Stimulated activated CD4-positive, alpha-beta T cell treated with anti-CD3 and anti-CD28 coated beads, Interleukin-4, amount 100 ng/mL, for 4 hours (primary cell): ENCODE data around the gene ASGR2.
A peak's percentile ranks its signal among the peaks of the same experiment; 100 is the strongest.
"Not testable (repeated sequence)": the region's sequence is repeated elsewhere in the genome, so short reads cannot be mapped to it uniquely, and the experiment has no call there.

Experiments used
- DNase-seq, 2 experiments: peaks; one replicate each; pipeline ENCODE4 v3.0.0-alpha.2; 2020

Gene ASGR2

DNA sequence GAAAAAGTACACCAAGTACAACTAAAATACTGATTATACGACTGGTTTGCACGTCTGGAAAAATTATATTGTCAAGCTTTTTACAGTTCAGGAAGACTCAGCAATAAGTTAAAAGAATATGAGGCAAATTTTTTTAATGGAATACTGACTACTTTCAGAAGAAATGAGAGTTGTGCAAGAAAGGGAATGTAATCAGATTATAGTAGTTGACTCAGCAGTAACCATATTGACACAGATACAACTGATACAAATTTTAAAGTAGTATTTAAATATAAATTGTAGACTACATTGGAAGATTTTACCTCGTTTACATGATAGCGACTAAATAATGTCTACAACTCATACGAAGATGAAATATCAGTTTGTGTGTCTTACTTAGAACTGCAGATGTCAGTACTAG is 16.7 kb downstream of the ASGR2 start:
- no peak for DNase-seq

DNA sequence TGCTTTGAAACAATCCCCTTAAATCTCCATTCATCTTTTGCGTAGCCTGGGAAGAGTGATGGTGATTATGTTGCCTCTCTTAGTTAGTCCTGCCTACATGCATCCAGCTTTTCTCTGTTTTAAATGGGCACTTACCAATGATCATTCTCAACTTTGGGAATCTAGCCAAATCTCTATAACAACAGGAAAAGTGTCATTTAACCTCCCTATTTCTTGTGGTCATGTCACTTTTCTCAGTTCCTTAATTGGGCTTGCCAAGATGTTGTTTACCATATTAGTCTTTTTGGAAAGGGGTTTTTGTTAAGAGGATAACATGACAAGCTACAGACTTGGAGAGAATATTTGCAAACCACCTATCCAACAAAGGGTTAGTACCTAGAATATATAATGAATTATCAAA is 19.0 kb downstream of the ASGR2 start:
- DNase-seq, result no peak

DNA sequence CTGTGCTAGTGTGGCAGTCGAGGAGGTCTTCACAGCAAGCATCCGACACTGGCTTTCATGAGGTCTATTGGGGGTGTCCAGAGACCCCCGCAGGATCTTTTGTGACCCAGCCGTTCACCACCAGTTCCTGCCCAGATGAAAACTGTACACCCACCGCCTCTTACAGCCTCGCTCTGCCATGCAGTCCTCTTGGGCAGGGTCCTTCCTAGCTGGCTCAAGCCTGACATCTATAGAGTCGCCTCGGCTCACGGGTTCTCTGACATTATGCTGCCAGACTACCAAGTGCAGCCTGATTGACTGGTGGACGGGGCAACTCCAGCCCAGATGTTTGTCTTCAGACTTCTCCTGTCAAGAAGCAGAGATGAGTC is 20.0 kb downstream of the ASGR2 start:
- DNase-seq, result no peak

GRCh38 chr17:7091311-7092005 is 23.2 kb downstream of the ASGR2 start:
- DNase-seq, result not testable (repeated sequence)

GRCh38 chr17:7089570-7089969 is 25.1 kb downstream of the ASGR2 start:
- DNase-seq, result not testable (repeated sequence)

- DNase-seq, result not testable (repeated sequence)
Measured at GRCh38 chr17:7088442-7088841, 26.2 kb downstream of the ASGR2 start.

GRCh38 chr17:7084088-7084487 is 30.5 kb downstream of the ASGR2 start:
- DNase-seq, result no peak

GRCh38 chr17:7083592-7083991 is 31.0 kb downstream of the ASGR2 start:
- DNase-seq, result no peak

DNA sequence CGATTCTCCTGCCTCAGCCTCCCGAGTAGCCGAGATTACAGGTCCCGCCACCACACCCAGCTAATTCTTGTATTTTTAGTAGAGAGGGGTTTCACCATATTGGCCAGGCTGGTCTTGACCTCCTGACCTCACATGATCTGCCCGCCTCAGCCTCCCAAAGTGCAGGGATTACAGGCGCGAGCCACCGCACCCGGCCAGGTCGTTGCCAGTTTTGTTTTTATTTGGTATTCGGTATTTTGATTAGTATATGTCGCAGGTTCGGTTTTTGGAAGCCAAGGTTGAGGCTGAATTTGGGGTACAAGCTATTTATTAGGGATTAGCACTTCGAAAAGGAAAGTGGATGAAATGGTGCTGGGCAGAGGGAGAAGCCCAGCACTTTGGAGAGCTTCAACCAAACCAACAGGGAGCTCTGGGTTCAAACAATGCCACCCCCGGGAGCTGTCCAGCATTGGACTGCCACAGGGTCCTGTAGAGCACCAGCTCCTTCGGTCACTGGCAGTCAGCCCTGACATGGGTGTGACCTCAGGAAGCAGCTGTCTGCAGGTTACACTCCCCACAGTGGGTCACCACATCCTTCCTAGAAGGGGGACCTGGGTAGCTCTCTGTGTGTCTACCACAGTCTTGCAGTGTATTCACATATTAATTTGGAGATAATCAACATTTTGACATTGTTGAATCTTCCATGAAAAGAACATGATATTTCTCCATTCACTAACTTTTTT is 33.1 kb downstream of the ASGR2 start:
- DNase-seq, result no peak

DNA sequence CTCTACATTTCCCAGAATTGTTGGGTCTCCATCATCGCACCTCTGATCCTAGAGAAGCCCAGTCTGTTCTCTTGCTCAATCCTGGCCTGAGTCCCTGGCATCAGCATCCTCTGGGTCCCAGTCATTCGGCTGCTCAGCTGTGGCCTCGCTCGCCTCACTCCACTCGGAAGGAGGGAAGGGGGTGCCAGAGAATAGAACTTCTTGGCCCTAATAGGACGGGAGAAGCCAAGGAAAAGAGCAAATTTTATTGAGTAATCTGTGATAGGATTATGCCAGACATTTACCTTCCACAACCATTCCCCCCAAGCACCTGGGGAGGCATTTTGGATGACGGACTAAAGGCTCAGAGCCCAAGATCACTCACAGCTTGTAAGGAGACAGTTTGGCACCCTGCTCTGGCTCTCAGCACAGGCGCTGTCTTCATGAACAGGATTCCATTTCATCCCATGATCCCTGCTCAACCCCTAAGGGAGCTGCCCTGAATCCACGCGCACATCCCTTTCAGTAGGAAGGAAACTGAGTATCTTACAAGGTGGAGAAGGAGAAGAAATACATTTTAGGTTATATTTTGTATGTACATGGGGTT is 34.1 kb downstream of the ASGR2 start:
- no peak for DNase-seq

GRCh38 chr17:7079581-7080455 is 34.8 kb downstream of the ASGR2 start, which contains the start of gene CLEC10A:
Gene CLEC10A, minus strand, starts transcription at chr17:7080251. Its CDS starts 1,439 bp downstream, at chr17:7078812.
- DNase-seq, result no peak

GRCh38 chr17:7078711-7079110 is 35.9 kb downstream of the ASGR2 start:
- no peak for DNase-seq

- DNase-seq, result no peak
Measured at GRCh38 chr17:7077911-7078546, 36.6 kb downstream of the ASGR2 start.

DNA sequence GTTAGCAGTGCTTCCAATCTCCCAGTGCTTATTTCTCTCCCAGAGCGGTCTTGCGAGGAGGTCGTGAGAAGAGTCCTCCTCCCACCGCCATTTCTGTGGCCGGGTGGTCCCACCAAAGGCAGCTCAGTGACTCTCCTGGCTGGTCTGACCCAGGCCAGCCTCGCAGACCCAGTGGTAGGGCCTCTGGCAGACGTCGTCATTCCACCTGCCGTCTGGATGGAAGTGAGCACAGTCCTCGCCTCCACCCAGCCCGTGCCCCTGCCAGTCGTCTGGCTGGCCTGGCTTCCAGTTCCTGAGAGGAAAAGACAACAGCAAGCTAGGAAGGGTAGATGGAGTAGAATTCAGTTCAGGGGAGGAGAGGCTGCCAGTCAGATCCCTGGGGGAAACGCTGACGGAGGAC is 39.7 kb downstream of the ASGR2 start:
- DNase-seq, result no peak

DNA sequence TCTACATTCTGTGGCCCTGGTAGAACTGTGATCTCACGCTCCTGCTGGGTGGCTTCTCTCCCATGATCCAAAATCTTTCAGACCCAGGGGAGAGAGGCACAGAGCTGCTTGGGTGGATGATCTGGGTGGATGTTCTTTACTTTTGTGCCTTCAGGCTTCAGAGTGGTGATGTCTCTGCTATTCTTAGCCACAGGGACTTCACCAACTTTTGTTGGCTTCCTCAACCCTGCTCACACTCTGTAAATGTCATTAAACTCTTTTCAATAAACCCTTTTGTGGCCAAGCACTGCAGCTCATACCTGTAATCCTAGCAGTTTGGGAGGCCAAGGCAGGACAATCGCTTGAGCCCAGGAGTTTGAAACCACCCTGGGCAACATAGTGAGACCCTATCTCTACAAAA is 42.2 kb downstream of the ASGR2 start:
- no peak for DNase-seq

DNA sequence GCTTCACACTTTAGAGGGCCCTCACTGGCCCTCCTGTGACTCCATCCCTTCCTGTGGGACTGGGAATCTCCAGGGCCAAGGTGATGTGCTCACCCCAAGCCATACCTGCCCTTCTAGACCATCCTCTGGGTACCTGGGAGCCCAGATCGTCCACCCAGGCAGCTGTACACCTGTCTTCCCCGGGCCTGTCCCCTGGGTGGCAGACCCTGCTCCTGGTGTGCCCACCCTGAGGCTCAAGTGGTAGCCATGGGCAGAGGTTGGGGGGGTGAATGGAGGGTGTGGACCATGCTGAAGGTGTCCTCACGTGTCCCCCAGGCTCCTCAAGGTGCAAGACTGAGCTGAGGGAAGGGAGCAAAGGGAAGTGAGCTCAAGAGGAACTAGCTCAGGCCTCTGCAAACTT is 43.9 kb downstream of the ASGR2 start:
- DNase-seq, result no peak

DNA sequence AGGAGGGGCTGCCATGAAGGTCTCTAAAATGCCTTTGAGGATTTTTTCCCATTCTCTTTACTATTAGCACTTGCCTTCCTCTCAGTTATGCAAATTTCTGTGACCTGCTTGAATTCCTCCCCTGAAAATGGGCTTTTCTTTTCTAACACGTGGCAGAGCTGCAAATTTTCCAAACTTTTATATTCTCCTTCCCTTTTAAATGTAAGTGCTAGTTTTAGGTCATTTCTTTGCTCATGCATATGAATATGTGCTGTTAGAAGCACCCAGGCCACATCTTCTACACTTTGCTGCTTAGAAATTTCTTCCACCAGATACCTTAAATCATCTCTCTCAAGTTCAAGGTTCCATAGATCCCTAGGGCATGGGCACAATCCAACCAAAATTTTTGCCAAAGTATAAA is 46.4 kb downstream of the ASGR2 start:
- no peak for DNase-seq

GRCh38 chr17:7067198-7067597 is 47.4 kb downstream of the ASGR2 start:
- no peak for DNase-seq

GRCh38 chr17:7064261-7064660 is 50.4 kb downstream of the ASGR2 start:
- no peak for DNase-seq

DNA sequence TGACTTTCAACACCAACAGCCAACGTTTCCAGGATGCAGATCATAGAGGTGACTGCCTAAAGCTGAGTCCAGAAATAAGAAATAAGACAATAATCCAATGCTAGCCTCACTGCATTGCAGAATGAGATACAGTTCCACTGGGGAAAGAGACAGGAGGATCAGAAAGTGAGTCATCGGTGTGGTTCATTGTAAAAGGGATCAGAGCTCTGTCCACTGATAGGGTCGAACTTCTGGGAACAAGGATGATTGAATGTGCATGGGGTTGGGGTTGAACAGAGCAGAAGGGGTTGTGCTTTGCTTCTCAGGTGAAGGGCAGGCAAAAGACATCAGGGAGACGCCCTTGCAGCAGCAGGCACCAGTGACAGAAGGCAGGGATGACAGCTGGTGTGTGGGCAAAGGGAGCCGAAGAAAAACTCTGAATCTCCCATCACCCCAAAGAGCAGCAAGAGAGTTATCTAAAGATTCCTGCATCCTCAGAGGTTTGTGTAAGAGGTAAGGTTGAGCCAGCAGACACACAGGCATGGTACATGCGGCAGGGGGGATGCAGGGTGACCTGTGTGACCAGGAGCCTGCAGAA is 51.0 kb downstream of the ASGR2 start:
- DNase-seq, result no peak

GRCh38 chr17:7060165-7060891 is 54.3 kb downstream of the ASGR2 start:
- peak in 1 of 2 experiments; percentile 62 for DNase-seq
